SK-N-SH treated with all-trans-retinoic acid at 6 μM for 48 hours (cell line): ENCODE measurements around the gene IFIT3.

Source experiments
- ATAC-seq: fragments of 200-7000 bp; cut with Tn5 transposase; 3 replicates; pipeline ENCODE4 v1.9.1; 2020; ENCODE audit warnings: mild to moderate bottlenecking, moderate library complexity
- ARNTL ChIP-seq: fragments of 450-650 bp; formaldehyde crosslinking; IDR thresholded peaks from 2 replicates; pipeline ENCODE4 v1.5.0; 2020; ENCODE audit warnings: low read depth, mild to moderate bottlenecking, moderate library complexity, borderline replicate concordance
- BACH2 ChIP-seq: fragments of 250-450 bp; sonication (Bioruptor Pico); IDR thresholded peaks from 2 replicates; pipeline ENCODE4 v1.9.0; 2021; ENCODE audit warnings: mild to moderate bottlenecking, borderline replicate concordance
- CREB5 ChIP-seq: fragments of 250-450 bp; sonication (Bioruptor Pico); IDR thresholded peaks from 2 replicates; pipeline ENCODE4 v1.5.1; 2020; ENCODE audit warnings: low read depth, mild to moderate bottlenecking, moderate library complexity
- CSDC2 ChIP-seq: fragments of 250-450 bp; sonication (Bioruptor Pico); IDR thresholded peaks from 2 replicates; pipeline ENCODE4 v1.5.0; 2020; ENCODE audit warnings: mild to moderate bottlenecking, moderate library complexity
- ESRRG ChIP-seq: fragments of 250-450 bp; sonication (Bioruptor Pico); IDR thresholded peaks from 2 replicates; pipeline ENCODE4 v1.6.1; 2021; ENCODE audit warnings: mild to moderate bottlenecking
- GLIS3 ChIP-seq: fragments of 250-450 bp; sonication (Bioruptor Pico); IDR thresholded peaks from 2 replicates; pipeline ENCODE4 v1.5.0; 2020; ENCODE audit warnings: mild to moderate bottlenecking, moderate library complexity
- ISL1 ChIP-seq: fragments of 250-450 bp; sonication (Bioruptor Pico); IDR thresholded peaks from 2 replicates; pipeline ENCODE4 v2.1.2; 2022; ENCODE audit warnings: mild to moderate bottlenecking, moderate library complexity
- OSR1 ChIP-seq: fragments of 250-450 bp; sonication (Bioruptor Pico); IDR thresholded peaks from 2 replicates; pipeline ENCODE4 v1.8.0; 2022; ENCODE audit warnings: moderate library complexity, mild to moderate bottlenecking, inconsistent platforms
- PATZ1 ChIP-seq: fragments of 250-450 bp; sonication (Bioruptor Pico); IDR thresholded peaks from 2 replicates; pipeline ENCODE4 v1.8.0; 2020; ENCODE audit warnings: mild to moderate bottlenecking, moderate library complexity, borderline replicate concordance
- POU6F1 ChIP-seq: fragments of 250-450 bp; sonication (Bioruptor Pico); IDR thresholded peaks from 2 replicates; pipeline ENCODE4 v1.8.0; 2021; ENCODE audit warnings: low read depth, mild to moderate bottlenecking, moderate library complexity, borderline replicate concordance
- PPARA ChIP-seq: fragments of 250-450 bp; sonication (Bioruptor Pico); IDR thresholded peaks from 2 replicates; pipeline ENCODE4 v1.5.0; 2020; ENCODE audit warnings: mild to moderate bottlenecking, borderline replicate concordance
- SNAI2 ChIP-seq: fragments of 250-450 bp; sonication (Bioruptor Pico); IDR thresholded peaks from 2 replicates; pipeline ENCODE4 v1.5.0; 2020; ENCODE audit warnings: mild to moderate bottlenecking, moderate library complexity
- TCF4 ChIP-seq: fragments of 250-450 bp; sonication (Bioruptor Pico); IDR thresholded peaks from 2 replicates; pipeline ENCODE4 v1.8.0; 2021; ENCODE audit warnings: mild to moderate bottlenecking, moderate library complexity, borderline replicate concordance
- TOX ChIP-seq: fragments of 250-450 bp; sonication (Bioruptor Pico); IDR thresholded peaks from 2 replicates; pipeline ENCODE4 v1.8.0; 2021; ENCODE audit warnings: mild to moderate bottlenecking, moderate library complexity, borderline replicate concordance
- ZFP3 ChIP-seq: fragments of 250-450 bp; sonication (Bioruptor Pico); IDR thresholded peaks from 2 replicates; pipeline ENCODE4 v1.5.0; 2020; ENCODE audit warnings: mild to moderate bottlenecking, moderate library complexity
- ZFP30 ChIP-seq: fragments of 450-650 bp; formaldehyde crosslinking; IDR thresholded peaks from 2 replicates; pipeline ENCODE4 v1.5.0; 2022; ENCODE audit warnings: mild to moderate bottlenecking, moderate library complexity
- ZNF565 ChIP-seq: fragments of 450-650 bp; formaldehyde crosslinking; conservative IDR thresholded peaks from 2 replicates; pipeline ENCODE4 v1.5.0; 2020; ENCODE audit warnings: low read depth, mild to moderate bottlenecking, moderate library complexity
- ZNF70 ChIP-seq: fragments of 450-650 bp; formaldehyde crosslinking; IDR thresholded peaks from 2 replicates; pipeline ENCODE4 v1.5.0; 2020; ENCODE audit warnings: mild to moderate bottlenecking, moderate library complexity
- TF ChIP-seq, protein P1 (sequence below): fragments of 250-450 bp; sonication (Bioruptor Pico); IDR thresholded peaks from 2 replicates; pipeline ENCODE4 v1.5.1; 2021; ENCODE audit warnings: mild to moderate bottlenecking, moderate library complexity
- TF ChIP-seq, protein P2 (sequence below): fragments of 250-450 bp; sonication (Bioruptor Pico); IDR thresholded peaks from 2 replicates; pipeline ENCODE4 v1.5.0; 2020; ENCODE audit warnings: mild to moderate bottlenecking, moderate library complexity

The IFIT3 gene

DNA sequence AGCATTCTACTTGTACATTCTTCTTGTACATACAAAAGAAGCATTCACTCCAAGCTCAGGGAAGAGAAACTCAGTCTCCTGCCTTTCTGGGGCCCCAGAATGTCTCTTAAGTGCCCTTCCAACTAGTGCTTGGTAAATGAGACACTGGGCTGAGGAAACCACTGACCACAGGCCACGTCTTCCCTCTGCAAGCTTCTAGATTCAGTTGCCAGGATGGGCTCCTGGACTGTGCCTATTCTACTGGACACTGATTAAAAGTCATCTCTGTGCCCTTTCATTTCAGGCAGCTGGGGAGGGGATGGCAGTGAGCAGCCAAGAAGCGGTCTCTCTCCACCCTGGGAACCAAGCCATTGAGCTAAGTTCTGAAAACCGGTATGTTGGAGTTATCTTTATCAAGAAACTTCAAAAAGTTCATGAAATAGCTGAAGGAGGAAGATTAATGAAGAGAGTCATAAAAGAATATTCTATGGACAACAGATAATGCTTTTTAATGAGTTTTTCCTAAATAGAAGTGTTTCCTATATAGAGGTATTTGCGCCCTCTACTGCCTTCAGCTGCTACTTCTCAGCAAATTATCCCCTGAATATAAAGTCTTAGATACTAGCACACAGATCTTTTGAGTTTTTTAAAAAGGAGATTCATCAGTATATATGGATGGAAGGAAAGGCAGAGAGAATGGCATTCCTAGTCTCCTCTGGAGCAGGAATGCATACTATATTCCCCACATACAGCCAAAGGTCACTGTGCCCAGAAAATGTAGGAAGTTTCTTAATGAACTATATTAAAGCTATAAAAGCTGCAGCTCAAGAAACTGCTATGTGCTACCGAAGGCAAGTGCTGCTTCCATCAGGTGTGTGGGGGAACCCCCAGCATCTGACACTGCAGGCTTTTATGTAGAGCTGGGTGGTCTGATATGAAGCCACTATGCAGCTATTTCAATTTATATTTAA, 41.6 kb downstream of the IFIT3 start:
- TF ChIP-seq TOX (CRISPR knock-in tag) (no peak), CREB5 (CRISPR knock-in tag) (no peak), ZFP3 (CRISPR knock-in tag) (no peak), PATZ1 (CRISPR knock-in tag) (no peak), GLIS3 (CRISPR knock-in tag) (no peak), ZNF565 (no peak), SNAI2 (CRISPR knock-in tag) (no peak), ESRRG (CRISPR knock-in tag) (no peak), ZFP30 (no peak), TCF4 (CRISPR knock-in tag) (no peak)
- TF ChIP-seq, protein P1, sequence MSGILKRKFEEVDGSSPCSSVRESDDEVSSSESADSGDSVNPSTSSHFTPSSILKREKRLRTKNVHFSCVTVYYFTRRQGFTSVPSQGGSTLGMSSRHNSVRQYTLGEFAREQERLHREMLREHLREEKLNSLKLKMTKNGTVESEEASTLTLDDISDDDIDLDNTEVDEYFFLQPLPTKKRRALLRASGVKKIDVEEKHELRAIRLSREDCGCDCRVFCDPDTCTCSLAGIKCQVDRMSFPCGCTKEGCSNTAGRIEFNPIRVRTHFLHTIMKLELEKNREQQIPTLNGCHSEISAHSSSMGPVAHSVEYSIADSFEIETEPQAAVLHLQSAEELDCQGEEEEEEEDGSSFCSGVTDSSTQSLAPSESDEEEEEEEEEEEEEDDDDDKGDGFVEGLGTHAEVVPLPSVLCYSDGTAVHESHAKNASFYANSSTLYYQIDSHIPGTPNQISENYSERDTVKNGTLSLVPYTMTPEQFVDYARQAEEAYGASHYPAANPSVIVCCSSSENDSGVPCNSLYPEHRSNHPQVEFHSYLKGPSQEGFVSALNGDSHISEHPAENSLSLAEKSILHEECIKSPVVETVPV (CRISPR knock-in tag), result no peak
- TF ChIP-seq, all 23 proteins: peak for 0
- peak; percentile 81 for ATAC-seq

- ATAC-seq, result no peak
- TF ChIP-seq, protein P2, sequence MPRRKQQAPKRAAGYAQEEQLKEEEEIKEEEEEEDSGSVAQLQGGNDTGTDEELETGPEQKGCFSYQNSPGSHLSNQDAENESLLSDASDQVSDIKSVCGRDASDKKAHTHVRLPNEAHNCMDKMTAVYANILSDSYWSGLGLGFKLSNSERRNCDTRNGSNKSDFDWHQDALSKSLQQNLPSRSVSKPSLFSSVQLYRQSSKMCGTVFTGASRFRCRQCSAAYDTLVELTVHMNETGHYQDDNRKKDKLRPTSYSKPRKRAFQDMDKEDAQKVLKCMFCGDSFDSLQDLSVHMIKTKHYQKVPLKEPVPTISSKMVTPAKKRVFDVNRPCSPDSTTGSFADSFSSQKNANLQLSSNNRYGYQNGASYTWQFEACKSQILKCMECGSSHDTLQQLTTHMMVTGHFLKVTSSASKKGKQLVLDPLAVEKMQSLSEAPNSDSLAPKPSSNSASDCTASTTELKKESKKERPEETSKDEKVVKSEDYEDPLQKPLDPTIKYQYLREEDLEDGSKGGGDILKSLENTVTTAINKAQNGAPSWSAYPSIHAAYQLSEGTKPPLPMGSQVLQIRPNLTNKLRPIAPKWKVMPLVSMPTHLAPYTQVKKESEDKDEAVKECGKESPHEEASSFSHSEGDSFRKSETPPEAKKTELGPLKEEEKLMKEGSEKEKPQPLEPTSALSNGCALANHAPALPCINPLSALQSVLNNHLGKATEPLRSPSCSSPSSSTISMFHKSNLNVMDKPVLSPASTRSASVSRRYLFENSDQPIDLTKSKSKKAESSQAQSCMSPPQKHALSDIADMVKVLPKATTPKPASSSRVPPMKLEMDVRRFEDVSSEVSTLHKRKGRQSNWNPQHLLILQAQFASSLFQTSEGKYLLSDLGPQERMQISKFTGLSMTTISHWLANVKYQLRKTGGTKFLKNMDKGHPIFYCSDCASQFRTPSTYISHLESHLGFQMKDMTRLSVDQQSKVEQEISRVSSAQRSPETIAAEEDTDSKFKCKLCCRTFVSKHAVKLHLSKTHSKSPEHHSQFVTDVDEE (CRISPR knock-in tag), result no peak
- TF ChIP-seq, protein P1 (CRISPR knock-in tag), result no peak
- TF ChIP-seq ZFP3 (CRISPR knock-in tag) (no peak), ISL1 (CRISPR knock-in tag) (no peak), ARNTL (CRISPR knock-in tag) (no peak), TCF4 (CRISPR knock-in tag) (no peak), CSDC2 (no peak), BACH2 (CRISPR knock-in tag) (no peak), PPARA (CRISPR knock-in tag) (no peak), ZNF565 (no peak), OSR1 (no peak), TOX (CRISPR knock-in tag) (no peak), GLIS3 (CRISPR knock-in tag) (no peak), PATZ1 (CRISPR knock-in tag) (no peak), ZNF70 (CRISPR knock-in tag) (no peak), POU6F1 (CRISPR knock-in tag) (no peak)
Observed at GRCh38 chr10:89371079-89371478, 43.3 kb downstream of the IFIT3 start.
